SK-N-DZ (cell line): Measurements from ENCODE around the gene IMPA2. TPM values are rescaled to one million over a fixed set of nuclear protein-coding genes. Genes with fewer than 3 reads are reported as not detected.
"Not testable (repeated sequence)": the region's sequence is repeated elsewhere in the genome, so short reads cannot be mapped to it uniquely, and the experiment has no call there.

Experiments
- DNase-seq: peaks from one replicate; pipeline ENCODE4 v3.0.0-alpha.2; 2015; ENCODE audit warnings: low spot score
- polyA plus RNA-seq, 2 experiments: library from polyadenylated mRNA; depleted of rRNA; stranded (reverse); fragments of >200 nt; gene quantifications; 2 replicates each; pipeline ENCODE4 v1.2.3, GENCODE V29; 2014

IMPA2 gene
- polyA plus RNA-seq (2014; cell fraction: cytosol; rRNA removed): 72.2 and 75.4 TPM in 2 replicates
- polyA plus RNA-seq (2014; cell fraction: nucleus; rRNA removed): 98.5 and 109 TPM in 2 replicates

- no peak for DNase-seq
Measured at GRCh38 chr18:11981192-11981542, at the start of gene IMPA2. TSS of gene IMPA2 (plus strand) at chr18:11981507. CDS start at chr18:11981670, 163 bp downstream.

DNA sequence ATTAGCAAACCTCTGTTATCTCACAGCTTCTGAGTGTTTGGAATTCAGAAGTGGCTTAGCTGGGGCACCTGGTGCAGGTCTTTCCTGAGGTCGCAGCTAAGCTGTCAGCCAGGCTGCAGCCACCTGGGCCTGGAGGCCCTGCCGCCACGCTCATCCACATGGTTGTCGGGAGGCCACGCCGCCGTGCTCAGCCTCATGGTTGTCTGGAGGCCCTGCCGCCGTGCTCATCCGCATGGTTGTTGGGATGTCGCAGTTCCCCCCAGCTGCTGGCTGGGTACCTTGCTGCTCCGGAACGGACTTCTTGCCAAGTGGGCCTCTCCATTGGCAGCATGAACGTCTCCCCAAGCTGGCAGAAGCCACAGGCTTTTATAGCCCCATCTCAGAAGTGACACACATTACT, 48.9 kb upstream of the IMPA2 start:
- no peak for DNase-seq

GRCh38 chr18:11937874-11938478, 43.3 kb upstream of the IMPA2 start:
- DNase-seq: peak; percentile 72

DNA sequence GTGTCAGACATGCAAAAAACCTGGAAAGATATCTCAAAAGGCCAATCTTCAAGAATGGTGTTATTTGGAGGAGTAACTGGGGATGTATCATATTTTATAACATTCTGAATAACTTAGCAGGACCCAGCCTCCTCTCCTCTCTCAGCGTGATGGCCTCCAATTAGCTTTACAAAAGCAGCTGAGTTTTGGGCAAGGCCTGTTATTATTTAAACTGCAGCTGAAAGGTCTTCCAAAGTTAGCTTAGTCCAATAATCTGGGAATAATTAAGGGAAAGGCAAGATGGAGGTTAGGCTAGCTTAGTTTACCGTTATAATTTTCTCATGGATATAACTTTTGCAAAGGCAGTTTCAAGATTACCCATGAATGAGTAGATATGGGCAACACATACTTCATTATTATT, 40.4 kb upstream of the IMPA2 start:
- DNase-seq: no peak

- DNase-seq: no peak
Measured at GRCh38 chr18:11943551-11943950, 37.8 kb upstream of the IMPA2 start.

DNA sequence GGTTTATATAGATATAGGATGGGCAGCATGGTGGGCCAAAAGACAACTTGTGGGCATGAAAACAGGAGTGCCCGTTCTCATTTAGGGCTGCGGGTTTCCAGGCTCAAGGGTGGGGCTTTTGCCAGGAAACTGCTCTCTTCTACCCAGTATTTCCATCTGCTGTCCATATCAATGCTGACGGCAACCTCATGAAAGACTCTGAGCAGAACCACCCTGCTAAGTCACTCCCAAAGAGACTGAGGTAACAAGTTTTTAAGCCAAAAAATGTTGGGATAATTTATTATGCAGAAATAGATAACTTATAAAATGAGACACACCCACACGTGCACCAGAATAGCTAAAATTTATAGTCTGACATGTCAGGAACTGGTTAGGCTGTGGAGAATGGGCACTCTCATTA, 37.1 kb upstream of the IMPA2 start:
- DNase-seq: no peak

GRCh38 chr18:11944786-11945185, 36.5 kb upstream of the IMPA2 start:
- no peak for DNase-seq

- DNase-seq: not testable (repeated sequence)
Measured at GRCh38 chr18:11945834-11946659, 35.3 kb upstream of the IMPA2 start.

DNA sequence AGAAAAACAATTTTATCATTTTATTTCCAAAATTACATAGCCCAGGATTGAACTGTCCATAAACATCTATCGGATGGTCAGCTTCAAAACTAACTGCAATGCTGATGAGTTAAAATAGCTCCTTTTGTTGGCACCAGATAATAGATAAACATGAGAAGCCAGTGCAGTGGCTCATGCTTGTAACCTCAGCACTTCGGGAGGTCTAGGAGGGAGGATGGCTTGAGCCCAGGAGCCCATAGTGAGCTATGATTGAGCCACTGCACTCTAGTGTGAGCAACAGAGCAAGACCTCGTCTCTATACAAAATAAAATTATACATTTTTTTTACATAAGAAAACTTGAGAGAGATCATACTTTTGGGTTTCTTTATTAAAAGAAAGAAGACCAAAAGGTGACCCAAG, 34.6 kb upstream of the IMPA2 start:
- peak; percentile 44 for DNase-seq

DNA sequence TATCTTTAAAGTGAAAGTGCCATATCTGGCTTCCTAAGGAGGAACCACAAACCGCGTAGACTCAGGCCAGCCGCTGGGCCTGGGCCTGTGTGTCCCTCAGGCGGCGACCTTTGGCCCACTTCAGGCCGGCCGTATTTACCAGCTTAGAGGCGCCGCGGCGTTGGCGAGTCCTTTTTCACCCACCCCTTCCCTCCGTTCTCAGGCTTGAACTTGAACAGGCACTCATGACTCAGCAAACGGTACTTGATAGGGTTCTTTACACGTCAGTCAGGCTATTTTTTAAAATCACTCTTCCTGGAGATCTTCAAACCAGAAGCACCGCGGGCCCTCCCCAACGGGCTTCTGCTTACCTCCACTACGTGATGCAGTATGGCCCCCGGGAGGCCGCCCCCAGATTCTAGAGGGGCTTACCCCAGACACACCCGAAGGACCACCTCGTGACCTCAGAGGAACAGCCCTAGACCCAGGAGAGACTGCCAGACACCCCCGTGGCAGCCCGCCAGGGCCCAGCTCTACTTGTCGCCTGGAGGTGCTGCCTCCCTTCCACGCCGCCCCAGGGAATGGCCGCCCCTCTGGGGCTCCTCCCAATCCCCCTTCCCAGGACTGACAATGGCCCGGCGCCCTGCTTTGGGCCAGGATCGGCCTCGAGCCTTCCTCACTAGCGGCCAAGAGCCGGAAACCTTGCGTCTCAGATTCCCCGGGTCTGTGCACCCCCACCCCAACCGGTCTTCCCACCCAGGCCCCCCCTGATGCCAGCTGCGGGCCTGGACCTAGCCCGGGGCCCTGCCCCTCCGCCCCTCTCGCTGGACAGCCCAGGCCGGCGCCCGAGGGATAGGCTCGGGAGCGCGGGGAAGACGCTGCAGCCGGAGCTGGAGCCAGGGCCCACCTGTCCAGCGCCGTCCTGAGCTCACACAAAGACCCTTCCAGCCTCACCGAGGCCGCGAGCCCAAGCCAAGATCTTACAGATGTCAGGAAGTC, 33.8 kb upstream of the IMPA2 start:
- peak; percentile 88 for DNase-seq

- no peak for DNase-seq
Measured at GRCh38 chr18:11948852-11949523, 32.3 kb upstream of the IMPA2 start.

DNA sequence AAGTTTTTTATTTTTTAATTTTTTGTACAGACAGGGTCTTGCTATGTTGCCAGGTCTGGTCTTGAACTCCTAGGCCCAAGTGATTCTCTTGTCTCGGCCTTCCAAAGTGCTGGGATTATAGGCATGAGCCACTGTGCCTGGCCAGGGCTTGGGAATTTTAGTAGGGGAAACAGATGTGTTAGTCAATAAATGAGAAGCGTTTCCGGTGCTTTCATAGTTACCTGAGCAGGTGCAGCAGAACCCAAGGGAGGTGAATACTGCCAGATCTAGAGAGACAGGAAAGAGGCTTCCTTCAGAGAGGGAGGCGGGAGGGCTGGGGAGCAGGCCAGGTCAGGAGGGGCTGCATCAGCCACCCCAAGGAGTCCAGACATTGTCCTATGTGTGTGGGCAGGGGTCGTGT, 30.5 kb upstream of the IMPA2 start:
- no peak for DNase-seq

DNA sequence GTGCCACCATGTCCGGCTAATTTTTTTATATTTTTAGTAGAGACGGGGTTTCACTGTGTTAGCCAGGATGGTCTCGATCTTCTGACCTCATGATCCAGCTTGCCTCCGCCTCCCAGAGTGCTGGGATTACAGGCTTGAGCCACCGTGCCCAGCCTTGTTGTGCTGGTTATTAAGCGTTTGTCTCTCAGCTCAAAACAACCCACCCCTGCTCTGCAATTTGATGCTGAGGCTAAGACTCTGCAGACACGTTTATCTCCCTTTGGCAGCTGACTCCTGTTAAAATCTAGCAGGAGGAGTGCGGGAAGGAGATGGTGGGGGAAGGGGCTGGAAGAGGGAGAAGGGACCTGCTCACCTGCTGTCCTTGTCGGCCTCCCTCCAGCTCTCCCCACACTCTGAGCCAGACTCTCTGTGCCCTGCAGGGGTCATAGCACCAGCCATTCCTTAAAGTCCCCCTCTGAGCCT, 29.9 kb upstream of the IMPA2 start:
- peak; percentile 77 for DNase-seq

GRCh38 chr18:11953113-11953512, 28.2 kb upstream of the IMPA2 start:
- DNase-seq: no peak

DNA sequence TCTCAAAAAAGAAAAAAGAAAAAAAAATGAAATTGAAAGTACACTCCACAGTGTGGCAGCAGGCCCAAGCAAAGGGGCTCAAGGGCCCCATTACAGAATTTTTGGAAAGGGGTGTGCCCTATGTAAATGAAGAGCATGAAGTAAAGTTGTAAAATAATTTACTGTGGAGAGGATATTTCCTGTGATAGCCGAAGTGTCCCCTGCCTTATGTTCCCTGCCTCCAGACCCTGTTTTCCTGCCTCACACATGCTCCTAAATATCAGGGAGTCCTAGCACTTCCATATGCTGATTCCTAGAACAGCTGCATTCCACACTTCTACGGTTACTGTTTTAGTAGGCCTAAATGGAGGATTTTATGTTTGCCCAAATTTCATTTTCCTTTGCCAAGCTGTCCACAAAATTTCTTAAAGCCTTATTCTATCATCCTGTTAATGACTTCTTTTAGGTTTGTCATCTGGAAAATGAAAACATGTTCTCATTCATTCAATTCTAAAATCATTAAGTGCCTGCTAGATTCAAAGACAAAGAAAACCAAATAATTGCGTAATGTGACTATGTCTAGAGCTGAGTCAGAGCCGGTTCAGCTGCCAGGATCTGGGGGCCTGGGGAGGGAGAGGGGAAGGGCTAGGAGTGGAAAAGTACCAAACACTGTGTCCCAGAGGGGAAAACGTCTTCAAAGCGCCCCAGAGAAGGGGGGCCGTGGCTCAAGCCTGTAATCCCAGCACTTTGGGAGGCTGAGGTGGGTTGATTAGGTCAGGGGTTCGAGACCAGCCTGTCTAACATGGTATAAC, 25.9 kb upstream of the IMPA2 start:
- no peak for DNase-seq

DNA sequence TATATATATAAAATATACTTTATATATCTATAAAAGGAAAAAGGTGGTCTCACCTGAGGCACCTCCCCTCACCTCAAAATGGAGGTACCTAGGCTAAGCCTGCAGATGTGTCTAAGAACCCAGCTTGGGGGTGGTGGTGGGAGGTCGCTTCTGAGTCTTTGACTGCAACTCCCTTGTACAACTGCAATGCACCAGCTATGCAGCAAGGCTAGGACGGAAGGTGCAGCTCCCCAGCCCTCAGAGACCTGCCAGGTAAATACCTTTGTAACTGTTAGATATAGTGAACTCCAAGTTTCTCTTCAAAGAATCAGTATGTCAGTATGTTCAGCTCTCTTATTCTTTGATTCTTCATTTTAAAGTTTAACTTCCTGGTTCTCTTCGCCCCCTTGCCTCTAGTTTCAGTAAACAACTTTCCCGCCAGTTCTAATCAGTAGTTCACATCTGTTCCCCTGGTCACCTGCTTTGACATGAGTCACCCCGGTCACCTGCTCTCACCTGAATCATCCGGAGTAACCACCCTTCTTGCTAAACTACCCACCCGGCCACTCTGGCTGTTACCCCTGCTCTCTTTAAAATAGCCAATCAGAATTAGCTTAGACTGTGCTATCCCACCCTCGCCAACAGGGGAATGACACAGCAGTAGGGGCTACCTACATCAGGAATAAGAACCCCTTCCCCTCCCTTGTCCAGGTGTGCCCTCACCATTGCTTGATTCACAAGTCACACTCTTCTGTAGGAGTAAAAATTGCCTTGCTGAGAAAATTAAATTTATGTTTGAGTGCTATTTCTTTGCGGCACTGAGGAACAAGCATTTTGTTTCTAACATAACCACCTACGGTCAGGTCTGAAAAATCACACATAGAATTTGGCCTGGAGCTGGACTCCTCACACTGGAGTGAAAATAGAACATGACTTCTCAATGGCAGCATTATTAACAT, 24.7 kb upstream of the IMPA2 start:
- no peak for DNase-seq

DNA sequence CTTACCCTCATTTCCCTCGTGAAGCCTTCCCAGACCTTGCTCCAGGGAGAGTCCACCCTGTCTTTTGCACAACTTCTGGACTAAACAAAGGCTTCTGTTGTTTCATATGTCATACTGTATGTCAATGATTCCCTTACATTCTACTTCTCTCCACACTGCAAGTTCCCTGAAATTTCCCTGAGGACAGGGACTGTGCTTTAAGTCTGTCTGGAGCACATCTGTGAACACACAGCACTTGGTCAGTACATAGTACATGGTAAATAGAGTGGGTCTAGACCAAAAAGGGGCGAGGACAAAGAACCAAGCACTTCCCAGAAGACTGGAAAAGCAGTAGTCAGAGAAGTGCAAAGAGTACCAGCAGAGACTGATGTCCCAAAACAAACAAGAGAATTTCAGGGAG, 23.7 kb upstream of the IMPA2 start:
- no peak for DNase-seq

GRCh38 chr18:11959651-11960050, 21.7 kb upstream of the IMPA2 start:
- DNase-seq: not testable (repeated sequence)

GRCh38 chr18:11960743-11961380, 20.4 kb upstream of the IMPA2 start:
- peak; percentile 62 for DNase-seq
